ENCODE results near the gene RPL27. TPM values are rescaled to one million over a fixed set of nuclear protein-coding genes. Genes with fewer than 3 reads are reported as not detected.

RPL27 gene
- total and polyA plus RNA-seq, 2 of the 8 experiments (the other 6 are each of a cell fraction or from before 2014, with no cell fraction given) = 1,415 to 3,779 TPM

GRCh38 chr17:42953669-42954068 lies 44.5 kb upstream of the RPL27 start (continued):
- TF ChIP-seq CHD7 (IDR thresholded peaks at IDR 0.05; ENCODE audit: insufficient replicate concordance, low read length) = no peak
- no peak for TF ChIP-seq MAX (IDR thresholded peaks at IDR 0.05)
- TF ChIP-seq RNF2 (IDR thresholded peaks at IDR 0.05; ENCODE audit: borderline replicate concordance, low read depth, low read length, missing control alignments, poor library complexity, severe bottlenecking) = no peak

Data from H1 (cell line).